Forelimb muscle (tissue), 1 donor: ENCODE data around the gene PDGFD. TPM values are rescaled to one million over a fixed set of nuclear protein-coding genes. Genes with fewer than 3 reads are reported as not detected.
"Not testable (repeated sequence)": the region's sequence is repeated elsewhere in the genome, so short reads cannot be mapped to it uniquely, and the experiment has no call there.

ENCODE experiments used
- DNase-seq: peaks from one replicate; pipeline ENCODE4 v3.0.0-alpha.2; 2013; ENCODE audit warnings: low read depth
- polyA plus RNA-seq: library from polyadenylated mRNA; unstranded; fragments of 120-200 nt; gene quantifications from one replicate; pipeline ENCODE4 v1.2.1, GENCODE V29; 2013; ENCODE audit not compliant: insufficient read length

Gene PDGFD
- polyA plus RNA-seq, 1 donor: 16.5 TPM

DNA sequence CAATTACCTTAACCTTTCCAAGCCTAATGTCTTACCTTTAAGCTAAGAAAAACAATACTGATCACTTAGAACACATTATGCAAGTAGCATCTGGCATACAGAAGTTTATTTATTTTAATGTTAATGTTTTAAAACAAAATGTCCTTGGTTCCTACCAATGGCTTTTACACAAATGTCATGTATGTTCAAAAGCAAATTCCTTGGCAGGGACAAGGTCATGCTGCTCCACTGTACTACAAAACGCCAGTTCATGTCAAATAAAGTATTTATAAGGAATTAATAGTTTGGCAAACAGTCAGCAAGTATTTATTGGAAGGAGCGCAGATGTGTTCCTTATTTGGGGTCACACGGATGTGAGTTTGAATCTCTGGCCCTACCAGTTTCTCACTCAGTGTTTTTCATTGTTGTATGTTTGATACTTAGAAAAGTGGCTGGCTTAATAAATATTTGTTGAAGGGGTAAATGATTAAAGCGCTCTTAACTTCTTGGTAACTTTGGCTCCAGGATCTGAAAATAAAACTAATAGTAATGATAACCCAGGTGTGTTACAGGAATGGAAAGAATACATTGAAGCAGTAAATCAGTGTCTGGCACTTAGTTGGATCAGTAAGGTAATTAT, 108.9 kb downstream of the PDGFD start:
- no peak for DNase-seq

DNA sequence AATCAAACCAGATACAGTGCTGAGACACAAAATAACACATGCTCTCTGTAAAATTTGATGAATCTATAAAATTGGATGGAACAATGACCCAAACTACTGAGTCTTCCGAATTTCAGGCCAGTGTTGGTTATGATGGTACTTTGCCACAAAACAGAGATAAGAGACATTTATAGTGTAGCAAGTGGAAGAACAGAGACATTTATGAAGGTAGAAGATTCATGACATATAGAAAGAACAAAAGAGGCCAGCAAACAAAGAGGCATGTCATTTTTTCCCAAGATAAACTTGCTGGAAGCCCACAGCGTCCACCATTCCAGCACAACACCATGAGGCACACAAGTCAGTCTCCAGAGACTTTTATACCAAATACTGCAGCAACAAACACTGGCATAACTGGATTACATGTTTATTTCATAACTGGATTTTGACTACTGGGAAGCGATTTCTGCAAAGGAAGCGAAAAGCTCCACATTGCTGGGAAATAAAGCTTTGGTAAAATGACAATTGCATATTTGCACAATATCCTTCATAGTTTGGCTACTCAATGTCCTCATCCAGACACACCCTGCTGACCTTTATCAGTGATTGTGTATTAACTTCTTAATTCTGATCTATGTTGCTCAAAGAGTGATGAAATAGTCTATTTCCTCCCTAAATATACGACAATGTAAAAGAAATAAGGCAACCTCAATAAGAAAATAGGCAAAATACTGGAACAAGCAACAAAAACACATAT, 110.0 kb downstream of the PDGFD start:
- DNase-seq: no peak

DNA sequence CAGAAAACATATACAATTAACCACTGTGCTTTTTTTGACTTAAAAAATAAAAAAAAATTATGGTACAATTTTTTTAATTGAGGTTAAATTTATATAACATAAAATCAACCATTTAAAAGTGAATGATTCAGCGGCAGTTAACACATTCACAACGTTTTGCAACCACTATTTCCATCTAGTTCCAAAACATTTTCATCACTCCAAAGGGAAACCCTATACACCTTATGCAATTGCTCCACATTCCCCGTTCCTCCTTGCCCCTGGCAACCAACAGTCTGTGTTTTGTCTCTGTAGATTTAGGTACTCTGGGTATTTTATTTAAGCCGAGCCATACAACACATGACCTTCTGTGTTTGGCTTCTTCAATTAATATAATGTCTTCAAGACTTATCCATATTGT, 112.2 kb downstream of the PDGFD start:
- no peak for DNase-seq

DNA sequence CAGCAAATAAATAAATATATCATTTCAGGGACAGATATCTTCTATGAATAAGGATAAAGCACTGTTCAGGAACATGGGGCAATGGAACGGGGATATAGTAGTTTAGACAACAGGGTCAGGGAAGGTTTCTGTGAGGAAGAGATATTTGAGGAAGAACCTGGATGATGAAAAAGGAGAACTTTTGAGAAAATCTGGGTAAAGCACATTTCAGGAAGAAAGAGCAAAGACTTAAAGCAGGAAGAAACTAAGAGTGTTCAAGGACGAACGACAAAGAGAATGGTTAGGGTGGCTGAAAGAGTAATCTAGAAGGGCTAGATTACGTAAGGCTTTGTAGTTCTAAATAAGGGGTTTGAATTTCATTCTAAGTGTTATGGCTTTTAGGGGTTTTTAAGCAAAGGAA, 114.8 kb downstream of the PDGFD start:
- DNase-seq: no peak

DNA sequence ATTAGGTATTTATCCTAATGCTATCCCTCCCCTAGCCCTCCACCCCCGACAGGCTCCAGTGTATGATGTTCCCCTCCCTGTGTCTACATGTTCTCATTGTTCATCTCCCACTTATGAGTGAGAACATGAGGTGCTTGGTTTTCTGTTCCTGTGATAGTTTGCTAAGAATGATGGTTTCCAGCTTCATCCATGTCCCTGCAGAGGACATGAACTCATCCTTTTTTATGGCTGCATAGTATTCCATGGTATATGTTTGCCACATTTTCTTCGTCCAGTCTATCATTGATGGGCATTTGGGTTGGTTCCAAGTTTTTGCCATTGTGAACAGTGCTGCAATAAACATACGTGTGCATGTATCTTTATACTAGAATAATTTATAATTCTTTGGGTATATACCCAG, 117.1 kb downstream of the PDGFD start:
- DNase-seq: not testable (repeated sequence)

DNA sequence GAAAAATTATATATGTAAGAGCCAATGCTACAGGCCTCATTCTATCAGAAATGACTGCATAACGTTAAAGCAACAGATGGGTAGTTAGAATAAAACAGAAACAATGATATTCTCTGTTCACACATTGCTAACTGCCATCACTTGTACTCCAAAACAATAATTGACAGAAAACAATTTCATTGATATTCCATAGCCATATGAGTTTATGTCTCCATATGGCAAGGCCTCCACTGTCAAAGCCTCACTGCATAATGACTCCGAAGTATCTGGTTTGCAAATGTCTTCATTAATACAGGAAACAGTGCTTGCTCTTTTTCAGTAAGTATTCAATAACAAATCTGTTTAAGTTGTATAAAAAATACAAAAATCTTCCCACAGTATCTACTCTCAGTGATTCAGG, 117.6 kb downstream of the PDGFD start:
- DNase-seq: no peak

DNA sequence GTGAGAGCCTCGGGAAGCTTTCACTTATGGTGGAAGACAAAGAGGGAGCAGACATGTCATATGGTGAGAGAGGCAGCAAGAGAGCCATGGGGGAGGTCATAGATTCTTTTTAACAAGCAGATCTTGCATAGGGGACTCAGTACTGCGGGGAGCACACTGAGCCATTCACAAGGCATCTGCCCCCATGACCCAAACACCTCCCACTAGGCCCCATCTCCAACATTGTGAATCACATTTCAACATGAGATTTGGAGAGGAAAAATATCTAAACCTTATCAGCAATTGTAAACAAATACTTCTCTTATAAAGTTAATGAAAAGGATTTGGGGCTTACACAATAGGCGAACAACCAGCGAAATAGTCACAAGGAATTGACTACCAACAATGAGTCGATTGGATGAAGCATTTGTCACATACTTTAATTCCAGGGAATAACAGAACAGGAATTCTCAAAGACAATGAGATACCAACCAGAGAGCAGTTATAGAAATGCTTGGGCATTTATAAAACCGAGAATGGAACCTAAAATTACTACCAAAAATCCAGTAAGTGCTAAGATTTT, 120.2 kb downstream of the PDGFD start:
- no peak for DNase-seq

DNA sequence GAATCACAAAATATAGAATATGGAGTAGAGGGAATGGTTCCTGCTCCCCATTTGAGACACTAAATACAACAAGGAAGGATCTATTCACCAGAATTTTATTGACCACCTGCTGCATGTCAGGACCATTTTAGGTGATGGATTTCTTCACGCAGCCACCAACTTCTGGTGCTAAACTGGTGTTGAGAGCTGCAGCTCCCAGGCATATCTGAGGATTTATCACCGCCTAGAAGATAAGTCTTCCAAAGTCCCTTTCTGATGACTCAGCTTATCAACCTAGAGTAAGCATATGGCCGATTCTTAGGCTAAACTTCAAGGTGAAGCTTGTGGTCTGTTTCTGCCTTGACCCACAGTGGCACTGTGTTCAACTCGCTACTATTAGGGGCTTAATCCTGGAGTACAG, 120.8 kb downstream of the PDGFD start:
- no peak for DNase-seq

DNA sequence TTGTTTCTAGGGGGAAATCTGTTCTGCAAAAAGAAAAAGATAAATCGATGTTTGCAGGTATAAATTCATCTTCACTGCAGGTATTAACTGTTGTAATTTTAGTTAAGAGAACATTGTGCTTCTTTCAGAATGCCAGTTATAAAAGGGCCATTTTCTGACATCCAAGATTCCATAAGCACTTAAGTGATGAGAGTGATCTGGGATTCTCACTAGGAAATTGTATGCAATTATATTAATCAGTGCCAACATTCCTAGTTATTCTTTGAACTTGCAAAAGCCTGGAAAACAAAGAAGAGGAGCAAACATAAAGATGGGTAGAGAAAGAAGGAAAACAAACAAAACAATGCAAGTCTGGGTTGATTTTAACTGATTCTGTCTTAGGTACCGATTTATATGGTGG, 122.2 kb downstream of the PDGFD start:
- no peak for DNase-seq

DNA sequence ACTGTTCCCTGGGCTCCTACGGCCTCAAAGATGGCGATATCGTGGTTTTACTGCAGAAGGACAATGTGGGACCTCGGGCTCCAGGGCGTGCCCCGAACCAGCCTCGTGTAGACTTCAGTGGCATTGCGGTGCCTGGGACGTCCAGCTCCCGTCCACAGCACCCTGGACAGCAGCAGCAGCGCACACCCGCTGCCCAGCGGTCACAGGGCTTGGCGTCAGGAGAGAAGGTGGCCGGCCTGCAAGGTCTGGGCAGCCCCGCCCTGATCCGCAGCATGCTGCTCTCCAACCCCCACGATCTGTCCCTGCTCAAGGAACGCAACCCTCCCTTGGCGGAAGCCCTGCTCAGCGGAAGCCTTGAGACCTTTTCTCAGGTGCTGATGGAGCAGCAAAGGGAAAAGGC, 127.0 kb downstream of the PDGFD start:
- DNase-seq: no peak

DNA sequence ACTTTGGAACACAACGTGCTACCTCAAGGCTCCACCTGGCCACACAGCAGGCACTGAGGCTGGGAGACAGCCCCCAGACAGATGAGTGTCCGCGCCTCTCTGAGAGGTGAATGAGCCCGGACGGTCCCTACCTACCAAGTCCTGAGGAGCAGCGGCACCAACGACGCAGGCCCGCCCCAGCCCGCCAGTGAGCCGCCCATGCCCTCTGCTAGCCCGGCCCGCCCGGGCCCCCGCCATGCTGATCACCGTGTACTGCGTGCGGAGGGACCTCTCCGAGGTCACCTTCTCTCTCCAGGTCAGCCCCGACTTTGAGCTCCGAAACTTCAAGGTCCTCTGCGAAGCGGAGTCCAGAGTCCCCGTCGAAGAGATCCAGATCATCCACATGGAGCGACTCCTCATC, 127.4 kb downstream of the PDGFD start, which contains the start of gene DDI1:
Gene DDI1 (plus strand): TSS at position 53 of the 400 bp plus-strand sequence. CDS start 183 bp downstream, at position 236.
- DNase-seq: no peak

DNA sequence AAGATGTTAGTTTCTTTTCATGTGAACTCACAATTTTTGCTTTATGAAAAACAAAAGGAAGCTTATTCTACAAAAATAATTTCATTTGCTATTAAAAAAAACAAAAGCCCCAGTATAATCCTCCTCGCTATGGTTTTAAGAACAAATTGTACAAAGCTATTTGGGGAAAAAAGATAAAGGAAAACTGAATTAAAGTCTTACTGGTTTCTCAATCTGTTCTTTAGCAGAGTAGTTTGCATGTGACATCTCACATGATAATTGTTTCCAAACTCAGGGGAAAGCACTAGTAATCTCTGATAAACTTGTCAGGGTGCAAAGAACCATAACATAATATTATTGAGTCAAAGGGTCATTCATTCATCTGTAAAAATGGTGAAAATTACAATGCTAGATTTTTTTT, 130.4 kb downstream of the PDGFD start:
- DNase-seq: no peak

DNA sequence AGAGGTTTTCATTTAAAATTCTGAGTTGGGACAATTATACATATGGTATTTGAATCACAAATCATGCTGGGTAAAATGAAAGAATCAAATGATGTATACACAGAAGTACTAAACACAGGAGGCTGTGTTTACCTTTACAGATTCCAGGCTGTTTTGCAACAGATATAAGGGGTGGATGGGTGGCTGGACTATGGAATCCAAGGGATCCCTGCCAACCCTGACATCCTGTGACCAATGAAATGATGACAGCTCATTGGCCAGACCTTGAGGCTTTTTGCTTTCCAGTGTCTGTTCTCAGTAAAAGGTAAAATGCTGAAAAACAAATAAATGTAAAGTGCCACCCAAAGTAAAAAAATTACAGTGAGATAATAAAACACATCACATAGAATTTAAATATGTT, 130.8 kb downstream of the PDGFD start:
- DNase-seq: no peak

DNA sequence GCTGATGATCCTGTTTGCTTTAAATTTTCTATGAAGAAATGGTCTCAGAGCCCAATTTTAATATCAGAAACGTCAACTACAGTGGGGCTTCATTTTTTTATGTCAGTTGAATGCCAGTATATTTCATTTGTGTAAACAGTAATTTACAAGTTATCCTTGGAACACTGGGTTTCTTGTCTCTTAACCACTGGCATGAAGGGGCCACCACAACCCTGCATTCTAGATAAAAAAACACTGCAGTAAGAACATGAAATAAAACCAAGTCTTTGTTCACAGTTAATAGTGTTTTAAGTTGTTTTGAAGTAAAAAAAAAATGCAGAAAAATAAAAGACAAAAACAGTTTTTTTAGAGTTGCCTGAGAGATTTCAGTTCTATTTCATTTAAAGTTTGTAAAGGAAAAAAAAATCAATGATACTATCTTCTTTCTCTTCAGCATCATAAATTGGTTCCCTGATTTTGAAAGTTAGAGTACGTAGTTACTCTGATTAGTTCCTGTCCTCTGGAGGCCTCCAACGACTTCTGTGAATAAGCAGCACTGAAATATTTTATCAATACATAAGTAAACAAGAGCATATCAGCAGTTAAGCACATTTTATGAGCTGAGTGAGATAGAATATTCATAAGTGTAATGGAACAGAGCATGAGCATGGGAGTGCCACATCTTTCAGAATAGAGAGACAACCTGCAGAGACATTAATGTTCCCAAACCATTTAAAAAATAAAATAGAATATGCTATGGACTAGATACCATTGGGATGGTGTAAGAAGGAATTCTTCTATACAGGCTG, 135.3 kb downstream of the PDGFD start:
- no peak for DNase-seq

DNA sequence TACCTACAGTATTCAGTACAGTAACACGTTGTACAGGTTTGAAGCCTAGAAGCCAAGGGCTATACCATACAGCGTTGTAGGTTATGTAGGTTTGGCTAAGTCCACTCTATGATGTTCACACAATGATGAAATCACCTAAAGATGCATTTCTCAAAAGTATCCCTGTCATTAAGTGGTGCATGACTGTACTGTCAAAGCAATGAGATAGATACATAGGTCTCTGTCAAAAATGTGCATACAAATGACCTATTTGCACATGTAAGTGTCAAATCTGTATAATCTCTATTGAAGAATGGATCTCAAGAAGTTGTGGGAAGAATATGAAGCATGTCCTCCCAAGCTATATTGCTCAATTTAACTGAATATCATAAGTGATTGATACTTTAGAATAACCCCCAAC, 139.4 kb downstream of the PDGFD start:
- DNase-seq: no peak

DNA sequence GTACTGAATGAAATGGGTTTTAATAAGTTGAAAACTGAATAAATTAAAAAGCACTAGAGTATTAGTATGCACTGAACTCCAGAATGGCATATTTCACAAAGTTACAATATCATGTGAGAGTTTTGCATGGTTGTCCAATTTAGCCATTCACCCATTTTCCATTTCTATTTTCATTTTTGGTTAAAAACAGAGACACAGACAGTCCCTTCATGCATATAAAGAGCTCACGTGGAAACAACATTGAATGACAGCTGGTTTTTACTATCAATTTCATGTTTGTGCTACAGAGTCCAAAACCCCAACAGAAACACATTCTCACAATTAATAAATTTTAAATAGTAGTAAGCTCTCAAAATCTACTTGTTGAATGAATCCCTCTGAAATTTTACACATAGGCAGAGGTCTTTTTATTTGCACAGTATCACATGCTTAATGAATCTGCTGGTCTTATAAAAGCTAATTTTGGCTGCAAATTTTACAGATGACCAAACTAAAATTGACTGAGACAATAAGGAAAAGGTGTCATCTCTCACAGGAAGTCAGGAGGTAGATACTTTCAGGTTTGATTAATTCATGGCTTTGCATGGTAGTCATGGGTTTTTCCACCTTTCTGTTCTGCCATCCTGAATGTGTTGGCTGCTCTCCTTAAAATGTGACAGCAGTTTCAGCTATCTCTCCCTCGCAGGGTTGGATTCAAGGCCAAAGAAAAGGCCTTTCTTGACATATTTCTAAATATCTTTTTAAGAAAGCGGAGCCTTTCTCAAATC, 148.1 kb downstream of the PDGFD start:
- no peak for DNase-seq

DNA sequence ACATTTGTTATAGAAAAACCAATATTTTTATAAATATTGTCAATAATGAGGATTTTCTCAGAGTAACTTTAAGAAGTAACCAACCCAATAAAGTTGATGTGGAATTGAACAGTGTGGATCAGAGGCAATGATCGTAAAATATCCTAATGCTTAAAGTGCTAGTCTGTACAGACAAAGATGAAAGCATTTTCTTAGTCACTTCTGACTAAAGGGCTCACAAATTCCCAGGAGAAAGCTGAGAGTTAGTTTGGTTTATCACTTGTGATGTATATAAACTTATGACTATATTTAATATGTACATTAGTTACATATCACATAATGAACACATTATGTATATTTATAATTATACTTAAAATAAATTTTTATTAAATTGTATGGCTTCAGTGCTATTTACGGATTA, 152.9 kb downstream of the PDGFD start:
- DNase-seq: no peak

DNA sequence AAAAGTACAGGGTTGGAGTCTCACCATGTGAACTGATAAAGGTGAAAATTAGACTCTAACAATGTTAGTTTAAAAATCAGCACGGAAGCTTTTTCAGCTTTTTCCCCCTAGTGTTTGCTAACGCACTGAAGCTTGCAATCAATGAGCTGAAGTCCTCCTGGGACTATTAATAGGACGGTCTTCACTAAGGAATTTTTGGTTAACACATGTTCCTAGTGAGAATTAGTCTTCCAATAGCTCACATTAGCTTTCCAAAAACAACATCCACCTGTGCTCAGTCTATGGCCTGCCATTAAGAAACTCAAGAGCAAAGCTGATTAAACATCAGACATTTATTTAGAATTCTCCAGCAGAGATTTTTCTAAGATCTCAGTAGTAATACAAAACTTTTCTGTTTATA, 154.2 kb downstream of the PDGFD start:
- DNase-seq: no peak

DNA sequence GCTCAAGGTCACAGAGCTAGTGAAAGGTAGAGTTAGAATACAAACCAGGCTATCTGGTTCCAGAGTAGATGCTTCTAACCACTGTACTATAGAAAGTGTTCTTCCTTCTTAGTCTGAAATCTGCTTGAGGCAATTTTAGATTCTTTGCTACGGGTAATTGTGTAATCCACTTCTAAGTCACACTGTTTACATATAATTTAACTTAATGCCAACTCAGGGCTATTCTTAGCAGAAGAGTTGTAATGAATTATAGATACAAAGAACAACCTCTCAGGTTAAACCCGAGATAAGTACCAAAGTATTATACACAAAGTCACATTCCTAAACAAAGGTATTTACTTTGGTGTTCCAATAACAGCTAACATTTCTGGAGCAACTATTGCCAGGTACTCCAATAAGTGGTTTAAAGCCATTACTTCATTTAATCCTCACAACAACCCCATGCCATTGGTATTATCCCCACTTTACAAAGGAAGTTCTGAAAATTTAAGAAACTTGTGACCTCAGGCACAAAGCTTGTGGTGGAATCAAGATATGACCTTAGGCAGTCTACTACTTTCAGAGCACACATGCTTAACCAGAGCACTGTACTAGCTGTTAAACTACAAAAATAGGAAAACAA, 158.6 kb downstream of the PDGFD start:
- no peak for DNase-seq

DNA sequence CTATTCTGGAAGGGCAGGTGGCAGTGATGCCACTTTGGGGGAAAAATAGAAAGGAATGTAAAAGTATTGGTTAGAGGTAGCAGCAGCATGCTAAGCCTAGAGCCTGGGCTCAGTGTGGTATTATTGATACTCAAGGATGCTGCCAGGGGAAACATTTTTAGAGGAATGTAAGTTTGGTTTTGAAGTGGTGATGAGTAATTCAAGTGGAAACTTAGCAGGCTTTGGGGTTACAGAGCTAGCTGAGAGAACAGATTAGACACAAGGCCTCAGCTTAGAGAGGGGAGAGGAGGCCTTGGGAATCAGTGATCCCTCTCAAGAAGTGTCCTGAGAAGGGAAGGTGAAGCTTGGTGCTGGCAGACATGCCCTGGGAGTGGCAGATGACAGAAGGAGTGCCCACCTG, 160.5 kb downstream of the PDGFD start:
- no peak for DNase-seq

DNA sequence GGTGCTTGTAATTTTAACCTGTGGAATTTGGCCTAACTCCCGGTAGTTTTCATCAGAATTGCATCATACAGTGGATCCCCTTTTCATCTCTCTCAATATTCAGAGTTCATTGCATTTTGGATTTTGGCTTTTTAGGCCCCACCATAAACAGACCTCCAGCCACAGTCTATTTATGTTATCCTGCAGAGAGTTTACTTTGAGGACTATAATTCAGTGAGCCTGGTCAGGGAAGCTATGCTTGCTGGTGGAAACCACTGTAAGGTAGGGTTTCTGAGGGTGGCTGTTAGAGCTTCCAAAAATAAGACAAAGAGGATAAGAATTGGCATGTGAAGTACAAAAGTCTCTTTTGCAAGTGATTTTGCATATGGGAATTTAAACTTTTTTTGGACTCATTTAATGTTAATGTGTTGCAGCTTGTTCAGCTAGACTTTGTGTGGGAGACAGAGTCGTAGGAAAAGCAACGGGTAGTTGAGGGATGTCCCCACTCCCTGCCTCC, 162.3 kb downstream of the PDGFD start:
- no peak for DNase-seq
